Measurements from ENCODE around the gene PMP22.
"Not testable (repeated sequence)": the region's sequence is repeated elsewhere in the genome, so short reads cannot be mapped to it uniquely, and the experiment has no call there.

The PMP22 gene

GRCh38 chr17:15233022-15233805, 31.9 kb downstream of the PMP22 start:
- no peak overlapping the region for H3K4me3 ChIP-seq (ENCODE audit: low read depth, low read length)
- DNase-seq (ENCODE audit: low read depth), result peak; percentile 70
- TF ChIP-seq MAX (IDR thresholded peaks at IDR 0.05; ENCODE audit: low read depth, low read length) (no peak), CTCF (IDR thresholded peaks at IDR 0.05; ENCODE audit: low read depth, low read length) (peak; percentile 68)

- DNase-seq (ENCODE audit: low read depth), result no peak
- no peak overlapping the region for H3K4me3 ChIP-seq (ENCODE audit: low read depth, low read length)
- TF ChIP-seq MYC (IDR thresholded peaks at IDR 0.05; ENCODE audit: low read depth, low read length) (no peak), CTCF (IDR thresholded peaks at IDR 0.05; ENCODE audit: low read depth, low read length) (no peak), POLR2A (IDR thresholded peaks at IDR 0.05; ENCODE audit: extremely low read depth, insufficient read length) (no peak), MAX (IDR thresholded peaks at IDR 0.05; ENCODE audit: low read depth, low read length) (no peak)
Observed at GRCh38 chr17:15232517-15232915, 32.6 kb downstream of the PMP22 start.

GRCh38 chr17:15231851-15232516, 33.1 kb downstream of the PMP22 start:
- H3K4me3 ChIP-seq (ENCODE audit: low read depth, low read length), result no peak overlapping the region
- TF ChIP-seq MAX (IDR thresholded peaks at IDR 0.05; ENCODE audit: low read depth, low read length) (no peak), POLR2A (IDR thresholded peaks at IDR 0.05; ENCODE audit: extremely low read depth, insufficient read length) (no peak), MYC (IDR thresholded peaks at IDR 0.05; ENCODE audit: low read depth, low read length) (no peak), CTCF (IDR thresholded peaks at IDR 0.05; ENCODE audit: low read depth, low read length) (no peak)
- no peak for DNase-seq (ENCODE audit: low read depth)

GRCh38 chr17:15230866-15231265, 34.3 kb downstream of the PMP22 start:
- no peak for DNase-seq (ENCODE audit: low read depth)
- H3K4me3 ChIP-seq (ENCODE audit: low read depth, low read length), result no peak overlapping the region
- TF ChIP-seq MYC (IDR thresholded peaks at IDR 0.05; ENCODE audit: low read depth, low read length), result no peak
- no peak for TF ChIP-seq POLR2A (IDR thresholded peaks at IDR 0.05; ENCODE audit: extremely low read depth, insufficient read length)
- no peak for TF ChIP-seq MAX (IDR thresholded peaks at IDR 0.05; ENCODE audit: low read depth, low read length)
- no peak for TF ChIP-seq CTCF (IDR thresholded peaks at IDR 0.05; ENCODE audit: low read depth, low read length)

- DNase-seq (ENCODE audit: low read depth); H3K4me3 ChIP-seq (ENCODE audit: low read depth, low read length): not testable (repeated sequence)
Observed at GRCh38 chr17:15221827-15222226, 43.3 kb downstream of the PMP22 start.

GRCh38 chr17:15220785-15221184, 44.3 kb downstream of the PMP22 start:
- peak; percentile 9 for DNase-seq (ENCODE audit: low read depth)
- no peak overlapping the region for H3K4me3 ChIP-seq (ENCODE audit: low read depth, low read length)
- no peak for TF ChIP-seq POLR2A (IDR thresholded peaks at IDR 0.05; ENCODE audit: extremely low read depth, insufficient read length)

- H3K4me3 ChIP-seq (ENCODE audit: low read depth, low read length), result no peak overlapping the region
- no peak for TF ChIP-seq POLR2A (IDR thresholded peaks at IDR 0.05; ENCODE audit: extremely low read depth, insufficient read length)
- no peak for TF ChIP-seq CTCF (IDR thresholded peaks at IDR 0.05; ENCODE audit: low read depth, low read length)
- TF ChIP-seq MAX (IDR thresholded peaks at IDR 0.05; ENCODE audit: low read depth, low read length), result no peak
- TF ChIP-seq MYC (IDR thresholded peaks at IDR 0.05; ENCODE audit: low read depth, low read length), result no peak
- no peak for DNase-seq (ENCODE audit: low read depth)
Observed at GRCh38 chr17:15216481-15216880, 48.6 kb downstream of the PMP22 start.

Data from NB4 (cell line).